Measurements from ENCODE around the gene S100B. TPM values are rescaled to one million over a fixed set of nuclear protein-coding genes. Genes with fewer than 3 reads are reported as not detected.

S100B gene
- total and polyA plus RNA-seq, 2 of the 13 experiments (the other 11 are each of a cell fraction or from before 2014, with no cell fraction given) = not detected

- TF ChIP-seq ZNF414 (CRISPR knock-in tag; IDR thresholded peaks at IDR 0.05) (no peak), NRL (CRISPR knock-in tag; IDR thresholded peaks at IDR 0.05; ENCODE audit: borderline replicate concordance) (no peak), HMG20B (CRISPR knock-in tag; conservative IDR thresholded peaks at IDR 0.05) (no peak), ZNF256 (CRISPR knock-in tag; conservative IDR thresholded peaks at IDR 0.05) (no peak), TCF7 (IDR thresholded peaks at IDR 0.05; ENCODE audit: low read depth) (no peak), HHEX (CRISPR knock-in tag; IDR thresholded peaks at IDR 0.05) (no peak), ZNF572 (CRISPR knock-in tag; IDR thresholded peaks at IDR 0.05) (no peak), SP5 (CRISPR knock-in tag; IDR thresholded peaks at IDR 0.05; ENCODE audit: borderline replicate concordance, low read depth) (no peak), FLYWCH1 (CRISPR knock-in tag; IDR thresholded peaks at IDR 0.05) (no peak), ZGPAT (CRISPR knock-in tag; IDR thresholded peaks at IDR 0.05) (no peak), FIP1L1 (IDR thresholded peaks at IDR 0.05; ENCODE audit: borderline replicate concordance, insufficient read depth, low read depth, low read length) (no peak), ZNF383 (CRISPR knock-in tag; IDR thresholded peaks at IDR 0.05; ENCODE audit: borderline replicate concordance) (no peak)
- TF ChIP-seq, protein P1, sequence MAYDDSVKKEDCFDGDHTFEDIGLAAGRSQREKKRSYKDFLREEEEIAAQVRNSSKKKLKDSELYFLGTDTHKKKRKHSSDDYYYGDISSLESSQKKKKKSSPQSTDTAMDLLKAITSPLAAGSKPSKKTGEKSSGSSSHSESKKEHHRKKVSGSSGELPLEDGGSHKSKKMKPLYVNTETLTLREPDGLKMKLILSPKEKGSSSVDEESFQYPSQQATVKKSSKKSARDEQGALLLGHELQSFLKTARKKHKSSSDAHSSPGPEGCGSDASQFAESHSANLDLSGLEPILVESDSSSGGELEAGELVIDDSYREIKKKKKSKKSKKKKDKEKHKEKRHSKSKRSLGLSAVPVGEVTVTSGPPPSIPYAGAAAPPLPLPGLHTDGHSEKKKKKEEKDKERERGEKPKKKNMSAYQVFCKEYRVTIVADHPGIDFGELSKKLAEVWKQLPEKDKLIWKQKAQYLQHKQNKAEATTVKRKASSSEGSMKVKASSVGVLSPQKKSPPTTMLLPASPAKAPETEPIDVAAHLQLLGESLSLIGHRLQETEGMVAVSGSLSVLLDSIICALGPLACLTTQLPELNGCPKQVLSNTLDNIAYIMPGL (CRISPR knock-in tag; IDR thresholded peaks at IDR 0.05; ENCODE audit: borderline replicate concordance in 1 of 2, low read depth in 1 of 2) = no peak
- TF ChIP-seq, protein P2, sequence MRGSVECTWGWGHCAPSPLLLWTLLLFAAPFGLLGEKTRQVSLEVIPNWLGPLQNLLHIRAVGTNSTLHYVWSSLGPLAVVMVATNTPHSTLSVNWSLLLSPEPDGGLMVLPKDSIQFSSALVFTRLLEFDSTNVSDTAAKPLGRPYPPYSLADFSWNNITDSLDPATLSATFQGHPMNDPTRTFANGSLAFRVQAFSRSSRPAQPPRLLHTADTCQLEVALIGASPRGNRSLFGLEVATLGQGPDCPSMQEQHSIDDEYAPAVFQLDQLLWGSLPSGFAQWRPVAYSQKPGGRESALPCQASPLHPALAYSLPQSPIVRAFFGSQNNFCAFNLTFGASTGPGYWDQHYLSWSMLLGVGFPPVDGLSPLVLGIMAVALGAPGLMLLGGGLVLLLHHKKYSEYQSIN (CRISPR knock-in tag; IDR thresholded peaks at IDR 0.05; ENCODE audit: borderline replicate concordance) = no peak
- TF ChIP-seq, protein P3, sequence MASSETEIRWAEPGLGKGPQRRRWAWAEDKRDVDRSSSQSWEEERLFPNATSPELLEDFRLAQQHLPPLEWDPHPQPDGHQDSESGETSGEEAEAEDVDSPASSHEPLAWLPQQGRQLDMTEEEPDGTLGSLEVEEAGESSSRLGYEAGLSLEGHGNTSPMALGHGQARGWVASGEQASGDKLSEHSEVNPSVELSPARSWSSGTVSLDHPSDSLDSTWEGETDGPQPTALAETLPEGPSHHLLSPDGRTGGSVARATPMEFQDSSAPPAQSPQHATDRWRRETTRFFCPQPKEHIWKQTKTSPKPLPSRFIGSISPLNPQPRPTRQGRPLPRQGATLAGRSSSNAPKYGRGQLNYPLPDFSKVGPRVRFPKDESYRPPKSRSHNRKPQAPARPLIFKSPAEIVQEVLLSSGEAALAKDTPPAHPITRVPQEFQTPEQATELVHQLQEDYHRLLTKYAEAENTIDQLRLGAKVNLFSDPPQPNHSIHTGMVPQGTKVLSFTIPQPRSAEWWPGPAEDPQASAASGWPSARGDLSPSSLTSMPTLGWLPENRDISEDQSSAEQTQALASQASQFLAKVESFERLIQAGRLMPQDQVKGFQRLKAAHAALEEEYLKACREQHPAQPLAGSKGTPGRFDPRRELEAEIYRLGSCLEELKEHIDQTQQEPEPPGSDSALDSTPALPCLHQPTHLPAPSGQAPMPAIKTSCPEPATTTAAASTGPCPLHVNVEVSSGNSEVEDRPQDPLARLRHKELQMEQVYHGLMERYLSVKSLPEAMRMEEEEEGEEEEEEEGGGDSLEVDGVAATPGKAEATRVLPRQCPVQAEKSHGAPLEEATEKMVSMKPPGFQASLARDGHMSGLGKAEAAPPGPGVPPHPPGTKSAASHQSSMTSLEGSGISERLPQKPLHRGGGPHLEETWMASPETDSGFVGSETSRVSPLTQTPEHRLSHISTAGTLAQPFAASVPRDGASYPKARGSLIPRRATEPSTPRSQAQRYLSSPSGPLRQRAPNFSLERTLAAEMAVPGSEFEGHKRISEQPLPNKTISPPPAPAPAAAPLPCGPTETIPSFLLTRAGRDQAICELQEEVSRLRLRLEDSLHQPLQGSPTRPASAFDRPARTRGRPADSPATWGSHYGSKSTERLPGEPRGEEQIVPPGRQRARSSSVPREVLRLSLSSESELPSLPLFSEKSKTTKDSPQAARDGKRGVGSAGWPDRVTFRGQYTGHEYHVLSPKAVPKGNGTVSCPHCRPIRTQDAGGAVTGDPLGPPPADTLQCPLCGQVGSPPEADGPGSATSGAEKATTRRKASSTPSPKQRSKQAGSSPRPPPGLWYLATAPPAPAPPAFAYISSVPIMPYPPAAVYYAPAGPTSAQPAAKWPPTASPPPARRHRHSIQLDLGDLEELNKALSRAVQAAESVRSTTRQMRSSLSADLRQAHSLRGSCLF (CRISPR knock-in tag; IDR thresholded peaks at IDR 0.05; ENCODE audit: borderline replicate concordance) = no peak
- Histone ChIP-seq H3K4me1 (ENCODE audit: insufficient read depth, low read length) (peaks cover 21% of the 10 kb centered on the region), H3K36me3 (replicated peaks in 1 of 2; ENCODE audit: control insufficient read depth in 1 of 2, insufficient read depth in 2 of 2, low read length in 2 of 2) (no peaks in the 10 kb centered on the region), H3K4me3 (replicated peaks in 1 of 3; ENCODE audit: insufficient read depth in 1 of 3, low read depth in 2 of 3, low read length in 3 of 3) (no peak overlapping the region), H4K20me1 (ENCODE audit: insufficient read depth, low read length) (no peaks in the 10 kb centered on the region), H3K27me3 (ENCODE audit: control insufficient read depth in 1 of 2, insufficient read depth in 2 of 2, low read length in 2 of 2) (peaks cover 0 to 28% of the 10 kb centered on the region in 2 experiments; a peak in 4 of 5 replicates), H3K9ac (ENCODE audit: insufficient read depth, low read depth, low read length) (no peak overlapping the region), H3K27ac (ENCODE audit: extremely low read length, insufficient read depth, low read length) (no peak overlapping the region), H3K4me2 (ENCODE audit: low read depth, low read length) (no peak overlapping the region), H3K9me3 (ENCODE audit: low read length) (no peaks in the 10 kb centered on the region), H3K79me2 (ENCODE audit: insufficient read depth, low read length) (no peaks in the 10 kb centered on the region), H2AFZ (ENCODE audit: low read length) (no peak overlapping the region)
- BruUV-seq (replicated peaks) = no TSS peak
- no peak for FAIRE-seq
- intact Hi-C loops (cut with micrococcal nuclease; ENCODE audit: unreplicated experiment) = no loop called here
- no peak for DNase-seq (ENCODE audit: low spot score)
- in situ Hi-C loops (cut with HindIII; ENCODE audit: extremely low pct_ligation_motif_present, low pct_unique_long_range_greater_than_20kb) = no loop called here
- ATAC-seq = no peak
- CTCF ChIA-PET (ENCODE audit: low intra/inter-chr PET ratio, low total read pairs) = no interaction called here
- POLR2A ChIA-PET = interaction anchor here (1.0 kb wide), 1 partner anchor 27 kb away, joined by 3 read pairs; the partner anchor contains the start of gene PRMT2
- 56% methylated on average over 3 of the region's 3 CpGs for WGBS (ENCODE audit: low lambda C conversion rate)
Measured at GRCh38 chr21:46608672-46609111, 3.8 kb upstream of the S100B start.

Measured in HepG2 (cell line).